ENCODE data around the gene FOXI2.

FOXI2 gene

GRCh38 chr10:127744956-127745355 lies 8.0 kb downstream of the FOXI2 start:
- DNase-seq: no peak

GRCh38 chr10:127745861-127746260 lies 8.9 kb downstream of the FOXI2 start:
- DNase-seq: no peak

DNA sequence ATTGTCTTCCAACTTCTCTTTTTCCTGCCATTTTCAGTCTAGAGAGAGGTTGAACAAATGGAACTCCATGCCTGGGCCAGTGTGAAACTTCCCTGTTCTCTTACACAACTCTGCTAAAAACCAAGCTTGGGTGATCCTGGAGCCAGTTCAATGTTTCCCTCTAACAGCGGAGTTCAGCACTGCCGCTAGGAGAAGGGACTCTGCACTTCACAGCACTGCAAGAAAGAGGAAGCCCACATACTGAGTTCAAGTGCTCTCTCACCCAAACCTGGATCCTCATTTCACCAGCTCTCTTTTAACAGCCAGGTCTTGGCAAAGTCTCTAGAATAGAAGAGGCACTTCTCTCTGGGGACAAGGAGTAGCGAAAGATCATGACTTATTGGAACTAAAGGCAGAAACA lies 18.8 kb downstream of the FOXI2 start:
- no peak for DNase-seq

GRCh38 chr10:127756264-127756663 lies 19.3 kb downstream of the FOXI2 start:
- DNase-seq: no peak

- DNase-seq: no peak
These were observed 20.0 kb downstream of the FOXI2 start for GRCh38 chr10:127757033-127757432.

- DNase-seq: no peak
These were observed 22.3 kb downstream of the FOXI2 start for GRCh38 chr10:127759276-127759675.

- DNase-seq: no peak
These were observed 25.9 kb downstream of the FOXI2 start for GRCh38 chr10:127762925-127763324.

- DNase-seq: no peak
These were observed 38.0 kb downstream of the FOXI2 start for GRCh38 chr10:127774766-127775559.

- no peak for DNase-seq
These were observed 39.8 kb downstream of the FOXI2 start for GRCh38 chr10:127776816-127777215.

DNA sequence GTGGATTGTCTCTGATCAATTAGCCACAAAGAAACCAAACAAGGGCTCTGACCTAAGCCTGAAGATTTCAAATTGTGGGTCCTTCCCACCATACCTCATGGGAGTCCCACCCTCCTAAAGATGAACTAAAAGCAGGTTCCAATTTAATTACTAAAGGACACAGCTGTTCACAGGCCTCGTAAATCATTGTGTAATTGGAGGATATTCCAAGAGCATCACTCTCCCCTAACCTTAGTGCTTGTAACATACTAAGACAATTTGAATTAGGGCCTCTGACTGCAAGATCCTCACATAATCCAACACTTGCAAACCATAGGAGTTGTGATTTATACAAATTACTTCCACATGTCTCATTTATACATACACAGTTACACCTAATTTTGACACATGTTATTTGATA lies 44.4 kb downstream of the FOXI2 start:
- no peak for DNase-seq

DNA sequence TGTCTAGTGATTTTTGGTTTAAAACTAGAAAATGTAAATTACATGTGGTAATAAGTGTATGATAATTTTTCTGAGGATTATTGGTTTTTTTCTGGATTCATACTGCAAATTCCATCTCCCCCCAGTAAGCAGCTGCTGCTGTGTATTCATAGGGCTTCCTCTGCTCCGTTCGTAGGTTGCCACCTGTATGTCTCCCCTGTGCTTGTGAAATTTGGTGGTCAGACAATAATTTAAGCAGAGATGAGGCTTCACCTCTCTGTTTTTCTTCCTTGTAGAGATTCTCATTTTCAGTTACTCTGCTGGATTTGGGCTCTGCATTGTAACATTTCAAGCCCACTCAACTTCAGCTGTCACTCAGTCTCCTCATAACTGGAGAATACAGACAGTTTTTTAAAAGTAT lies 50.9 kb downstream of the FOXI2 start:
- no peak for DNase-seq

- DNase-seq: no peak
These were observed 53.2 kb downstream of the FOXI2 start for GRCh38 chr10:127790066-127790624.

Data from fibroblast of skin of right quadriceps (primary cell).